ENCODE results near the gene PDZRN3.

The PDZRN3 gene

GRCh38 chr3:73389117-73389813 lies 235.5 kb downstream of the PDZRN3 start:
- H3K36me3 ChIP-seq = peaks cover 14% of the 10 kb centered on the region
- TF ChIP-seq CTCF (IDR thresholded peaks at IDR 0.05; ENCODE audit: low read depth, low read length) = no peak

GRCh38 chr3:73385568-73385967 lies 239.2 kb downstream of the PDZRN3 start:
- DNase-seq = no peak
- peaks cover 24% of the 10 kb centered on the region for H3K36me3 ChIP-seq
- no peak for TF ChIP-seq CTCF (IDR thresholded peaks at IDR 0.05; ENCODE audit: low read depth, low read length)
- H3K4me1 ChIP-seq = no peaks in the 10 kb centered on the region
- H3K4me3 ChIP-seq (ENCODE audit: low read depth, low read length) = no peak overlapping the region
- no peaks in the 10 kb centered on the region for H3K9me3 ChIP-seq
- no peaks in the 10 kb centered on the region for H3K27me3 ChIP-seq

More at GRCh38 chr3:73389117-73389813, 235.5 kb downstream of the PDZRN3 start:
- no peaks in the 10 kb centered on the region for H3K9me3 ChIP-seq
- no peaks in the 10 kb centered on the region for H3K27me3 ChIP-seq
- H3K4me3 ChIP-seq (ENCODE audit: low read depth, low read length) = no peak overlapping the region
- DNase-seq = no peak
- no peaks in the 10 kb centered on the region for H3K4me1 ChIP-seq

GRCh38 chr3:73384091-73384906 lies 240.4 kb downstream of the PDZRN3 start:
- DNase-seq = no peak
- no peak for TF ChIP-seq CTCF (IDR thresholded peaks at IDR 0.05; ENCODE audit: low read depth, low read length)
- no peak overlapping the region for H3K4me3 ChIP-seq (ENCODE audit: low read depth, low read length)

GRCh38 chr3:73383470-73384049 lies 241.2 kb downstream of the PDZRN3 start:
- H3K36me3 ChIP-seq = peaks cover 21% of the 10 kb centered on the region
- no peak for TF ChIP-seq CTCF (IDR thresholded peaks at IDR 0.05; ENCODE audit: low read depth, low read length)
- peaks cover 3% of the 10 kb centered on the region; the same call in 1 of the 2 replicates for H3K4me1 ChIP-seq
- no peak overlapping the region for H3K4me3 ChIP-seq (ENCODE audit: low read depth, low read length)
- DNase-seq = no peak
- no peaks in the 10 kb centered on the region for H3K27me3 ChIP-seq
- no peaks in the 10 kb centered on the region for H3K9me3 ChIP-seq

More at GRCh38 chr3:73384091-73384906, 240.4 kb downstream of the PDZRN3 start:
- Histone ChIP-seq H3K9me3 (no peaks in the 10 kb centered on the region), H3K36me3 (peaks cover 21% of the 10 kb centered on the region), H3K27me3 (no peaks in the 10 kb centered on the region), H3K4me1 (0 out of 2 replicates have a peak, but pooled peaks cover 3% of the 10 kb centered on the region)

- Histone ChIP-seq H3K9me3 (no peaks in the 10 kb centered on the region), H3K4me1 (peaks cover 3% of the 10 kb centered on the region; the same call in 1 of the 2 replicates), H3K36me3 (peaks cover 18% of the 10 kb centered on the region), H3K27me3 (no peaks in the 10 kb centered on the region), H3K4me3 (ENCODE audit: low read depth, low read length) (no peak overlapping the region)
- no peak for DNase-seq
- TF ChIP-seq CTCF (IDR thresholded peaks at IDR 0.05; ENCODE audit: low read depth, low read length) = no peak
These were observed 243.2 kb downstream of the PDZRN3 start for GRCh38 chr3:73381551-73381950.

Data from BE2C (cell line).